Naive B cell (primary cell): ENCODE data around the gene PITX1. TPM values are rescaled to one million over a fixed set of nuclear protein-coding genes. Genes with fewer than 3 reads are reported as not detected.

Experiments used
- ATAC-seq, 2 donors: fragments of 150-1000 bp; cut with Tn5 transposase; 2 replicates each; pipeline ENCODE4 v1.10.0; 2021; ENCODE audit warnings: low read depth in 2 of 2, mild to moderate bottlenecking in 2 of 2, moderate library complexity in 2 of 2
- DNase-seq: peaks from one replicate; pipeline ENCODE4 v3.0.0; 2022
- H3K27ac Mint-ChIP-seq, 6 donors: one replicate each; pipeline ENCODE4 v1.8.0; 2020 to 2022; ENCODE audit warnings: mild to moderate bottlenecking in 6 of 6, mixed read lengths in 6 of 6, moderate library complexity in 5 of 6, inconsistent platforms in 2 of 6
- H3K27me3 Mint-ChIP-seq, 3 donors: one replicate each; pipeline ENCODE4 v1.8.0; 2021 to 2022; ENCODE audit warnings: mixed read lengths in 3 of 3, mild to moderate bottlenecking in 1 of 3
- H3K36me3 Mint-ChIP-seq, 2 donors: one replicate each; pipeline ENCODE4 v1.8.0; 2020 to 2022; ENCODE audit warnings: mixed read lengths in 2 of 2, inconsistent platforms in 1 of 2, mild to moderate bottlenecking in 1 of 2
- H3K4me1 Mint-ChIP-seq, 3 donors: one replicate each; pipeline ENCODE4 v1.8.0; 2020 to 2022; ENCODE audit warnings: mixed read lengths in 3 of 3, inconsistent platforms in 1 of 3, mild to moderate bottlenecking in 1 of 3, moderate library complexity in 1 of 3
- H3K4me3 Mint-ChIP-seq, 8 donors: one replicate each; pipeline ENCODE4 v1.8.0; 2020 to 2022; ENCODE audit warnings: mild to moderate bottlenecking in 8 of 8, mixed read lengths in 8 of 8, moderate library complexity in 8 of 8, inconsistent platforms in 2 of 8
- H3K9me3 Mint-ChIP-seq, 7 donors: one replicate each; pipeline ENCODE4 v1.8.0; 2020 to 2022; ENCODE audit warnings: mixed read lengths in 7 of 7, mild to moderate bottlenecking in 5 of 7, inconsistent platforms in 2 of 7, moderate library complexity in 1 of 7
- polyA plus RNA-seq, 6 donors: library from polyadenylated mRNA; unstranded; fragments of 300-500 nt; fragmentation: Illumina TruSeq; gene quantifications; one replicate each; pipeline ENCODE4 v1.2.3, GENCODE V29; 2021; ENCODE audit warnings: low read depth in 6 of 6

Gene PITX1
- polyA plus RNA-seq, 6 donors from 2014 or later = not detected

DNA sequence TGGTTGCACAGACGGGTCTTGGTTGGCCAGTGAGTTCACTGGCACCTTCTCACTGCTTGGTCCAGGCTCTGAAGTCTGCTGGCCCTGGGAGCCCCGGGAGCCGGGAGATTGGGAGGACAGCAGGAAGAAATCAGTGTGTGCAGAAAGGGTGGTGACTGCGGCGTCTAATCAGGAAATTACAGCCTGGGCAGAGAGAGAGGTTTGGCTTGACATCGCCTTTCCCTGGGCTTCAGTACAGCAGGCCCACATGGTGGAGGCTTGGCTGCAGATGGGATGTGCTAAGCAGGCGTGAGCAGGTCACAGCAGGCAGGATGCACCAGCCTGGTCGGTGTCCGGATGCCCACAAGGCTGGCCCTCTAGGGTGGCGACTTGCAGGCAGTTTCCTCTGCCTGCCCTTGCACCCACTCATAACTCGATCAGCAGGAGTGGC lies 17.2 kb downstream of the PITX1 start:
- ATAC-seq (no peak), DNase-seq (no peak)
- H3K27ac Mint-ChIP-seq = peak overlapping the region in 1 of 6 donors; percentile 53
- H3K36me3 Mint-ChIP-seq = no peaks in the 10 kb centered on the region
- peaks cover 4 to 34% (median 5%) of the 10 kb centered on the region in 3 donors for H3K27me3 Mint-ChIP-seq
- no peaks in the 10 kb centered on the region for H3K4me1 Mint-ChIP-seq
- H3K9me3 Mint-ChIP-seq = no peaks in the 10 kb centered on the region
- no peak overlapping the region for H3K4me3 Mint-ChIP-seq

- ATAC-seq = no peak
- no peak for DNase-seq
- H3K9me3 Mint-ChIP-seq = no peaks in the 10 kb centered on the region
- H3K36me3 Mint-ChIP-seq = no peaks in the 10 kb centered on the region
- no peak overlapping the region for H3K4me3 Mint-ChIP-seq
- no peak overlapping the region for H3K27ac Mint-ChIP-seq
- H3K4me1 Mint-ChIP-seq = no peaks in the 10 kb centered on the region
- H3K27me3 Mint-ChIP-seq = peaks cover 4 to 34% (median 5%) of the 10 kb centered on the region in 3 donors
These were observed 18.1 kb downstream of the PITX1 start for GRCh38 chr5:135015942-135016341.

GRCh38 chr5:135013947-135014570 lies 20.0 kb downstream of the PITX1 start:
- Mint-ChIP-seq H3K9me3 (peaks cover 0 to 2% (median 0%) of the 10 kb centered on the region in 7 donors), H3K27ac (peak overlapping the region in 1 of 6 donors; percentile 3), H3K36me3 (no peaks in the 10 kb centered on the region), H3K27me3 (peaks cover 4 to 26% (median 5%) of the 10 kb centered on the region in 3 donors), H3K4me3 (no peak overlapping the region), H3K4me1 (no peaks in the 10 kb centered on the region)
- no peak for ATAC-seq
- DNase-seq = no peak

DNA sequence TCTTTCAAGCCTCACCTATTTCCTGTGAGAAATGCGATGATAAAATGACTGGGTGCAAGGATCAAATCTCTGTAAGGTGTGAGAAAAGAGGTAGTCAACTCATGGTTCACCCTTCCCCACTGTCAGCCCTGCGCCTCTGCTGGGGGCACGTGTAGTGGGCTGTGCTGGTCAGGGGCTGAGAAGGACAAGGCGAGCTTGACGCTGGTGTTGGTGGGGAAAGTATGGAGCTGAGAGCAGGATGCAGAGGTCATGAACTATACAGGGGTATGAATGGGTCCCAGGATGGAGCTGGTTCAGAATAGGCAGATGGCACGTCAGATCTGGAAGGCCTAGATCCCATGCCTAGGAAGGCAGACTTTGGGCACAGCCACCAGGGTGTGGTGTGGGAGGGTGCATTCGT lies 20.6 kb downstream of the PITX1 start:
- Mint-ChIP-seq H3K9me3 (peaks cover 0 to 2% (median 0%) of the 10 kb centered on the region in 7 donors), H3K4me3 (no peak overlapping the region), H3K27ac (peak overlapping the region in 2 of 6 donors; percentile 3), H3K27me3 (peaks cover 0 to 21% (median 5%) of the 10 kb centered on the region in 3 donors), H3K4me1 (no peaks in the 10 kb centered on the region), H3K36me3 (no peaks in the 10 kb centered on the region)
- DNase-seq (no peak), ATAC-seq (no peak)

- ATAC-seq (no peak), DNase-seq (no peak)
- Mint-ChIP-seq H3K27me3 (peaks cover 0 to 18% (median under 1%) of the 10 kb centered on the region in 3 donors), H3K4me1 (no peaks in the 10 kb centered on the region), H3K4me3 (no peak overlapping the region), H3K36me3 (no peaks in the 10 kb centered on the region), H3K27ac (peak overlapping the region in 1 of 6 donors; percentile 40), H3K9me3 (peaks cover 0 to 2% (median 0%) of the 10 kb centered on the region in 7 donors)
These were observed 21.1 kb downstream of the PITX1 start for GRCh38 chr5:135012951-135013391.

GRCh38 chr5:135012033-135012588 lies 21.9 kb downstream of the PITX1 start:
- Mint-ChIP-seq H3K9me3 (peaks cover 0 to 2% (median 0%) of the 10 kb centered on the region in 7 donors), H3K4me3 (no peak overlapping the region), H3K4me1 (no peaks in the 10 kb centered on the region), H3K36me3 (no peaks in the 10 kb centered on the region), H3K27ac (no peak overlapping the region), H3K27me3 (peaks cover 0 to 18% (median 0%) of the 10 kb centered on the region in 3 donors)
- ATAC-seq (no peak), DNase-seq (no peak)

DNA sequence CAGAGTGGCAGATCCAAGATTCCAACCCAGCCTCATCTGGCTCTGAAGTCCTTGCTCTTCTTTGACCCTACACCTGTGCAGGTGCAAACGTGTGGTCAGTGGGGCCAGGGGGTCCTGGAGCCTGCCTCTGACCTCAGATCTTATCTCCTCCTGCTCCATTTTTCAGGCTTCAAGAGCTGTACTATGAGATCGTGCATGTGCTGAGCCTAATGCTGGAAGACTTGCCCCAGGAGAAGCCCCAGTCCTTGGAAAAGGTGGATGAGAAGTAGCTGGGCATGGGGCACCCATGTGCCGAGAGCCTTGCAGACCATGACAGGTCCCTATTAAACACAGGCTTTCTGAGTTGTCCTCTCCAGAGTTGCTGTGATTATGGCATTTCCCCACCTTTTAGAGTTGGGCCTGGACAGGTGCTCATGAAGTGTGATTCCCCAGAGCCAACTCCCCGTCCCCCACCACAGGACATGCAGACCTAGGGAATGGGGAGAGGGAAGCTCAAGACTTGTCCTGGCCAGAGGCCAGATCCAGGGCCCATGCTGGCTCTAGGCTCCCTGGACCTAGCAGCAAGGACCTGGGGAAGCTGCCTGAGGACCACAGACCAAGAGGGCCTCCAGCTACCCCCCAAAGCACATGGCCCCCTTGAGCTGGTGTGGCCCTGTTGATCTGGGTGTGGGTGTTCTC lies 22.5 kb downstream of the PITX1 start:
- Mint-ChIP-seq H3K27me3 (peaks cover 0 to 18% (median 0%) of the 10 kb centered on the region in 3 donors), H3K9me3 (peaks cover 0 to 2% (median 0%) of the 10 kb centered on the region in 7 donors), H3K27ac (no peak overlapping the region), H3K36me3 (no peaks in the 10 kb centered on the region), H3K4me3 (no peak overlapping the region), H3K4me1 (no peaks in the 10 kb centered on the region)
- DNase-seq (no peak), ATAC-seq (no peak)

GRCh38 chr5:135010502-135011354 lies 23.3 kb downstream of the PITX1 start:
- H3K4me1 Mint-ChIP-seq = no peaks in the 10 kb centered on the region
- H3K27ac Mint-ChIP-seq = peak overlapping the region in 1 of 6 donors; percentile 17
- H3K4me3 Mint-ChIP-seq = no peak overlapping the region
- no peak for DNase-seq
- H3K36me3 Mint-ChIP-seq = no peaks in the 10 kb centered on the region
- peaks cover 0 to 2% (median 0%) of the 10 kb centered on the region in 7 donors for H3K9me3 Mint-ChIP-seq
- no peak for ATAC-seq
- peaks cover 0 to 18% (median 0%) of the 10 kb centered on the region in 3 donors for H3K27me3 Mint-ChIP-seq

DNA sequence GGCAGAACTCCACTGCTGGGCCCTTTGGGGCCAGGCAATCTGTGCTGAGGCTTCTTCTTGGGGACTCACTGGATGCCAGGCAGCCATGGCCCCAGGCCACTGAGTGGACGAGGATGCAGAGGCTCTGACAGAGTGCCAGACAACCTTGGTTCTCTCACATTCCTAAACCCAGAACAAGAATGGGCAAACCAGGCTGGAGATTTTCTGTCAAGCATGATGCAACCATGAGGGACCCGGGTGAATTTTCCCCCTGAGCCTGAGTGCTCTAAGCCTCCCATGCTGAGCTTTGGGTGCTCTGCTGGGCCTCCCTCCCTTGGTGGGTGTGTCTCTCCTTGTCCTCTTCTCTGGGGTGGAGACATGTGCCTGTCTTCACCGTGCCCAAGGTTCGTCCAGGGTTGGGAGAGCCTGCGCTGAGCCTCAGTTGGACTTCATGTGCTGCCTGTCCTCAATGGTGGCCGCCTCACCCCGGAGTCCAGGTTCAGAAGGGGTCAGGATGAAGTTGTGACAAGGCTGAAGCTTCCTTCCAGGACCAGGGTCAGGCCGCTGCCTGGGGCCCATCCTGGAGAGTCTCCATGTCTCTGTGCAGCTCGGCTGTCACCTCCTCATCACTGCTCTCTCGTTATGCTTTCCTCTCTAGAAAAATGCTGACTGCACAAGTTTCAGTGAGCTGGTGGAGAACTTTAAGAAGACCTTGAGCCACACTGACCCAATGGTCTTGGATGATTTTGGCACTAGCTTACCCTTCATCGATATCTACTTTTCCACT lies 24.1 kb downstream of the PITX1 start:
- Mint-ChIP-seq H3K4me1 (no peaks in the 10 kb centered on the region), H3K4me3 (no peak overlapping the region), H3K36me3 (no peaks in the 10 kb centered on the region), H3K27me3 (peaks cover 0 to 18% (median 0%) of the 10 kb centered on the region in 3 donors), H3K27ac (peak overlapping the region in 1 of 6 donors; percentile 92), H3K9me3 (peaks cover 0 to 2% (median 0%) of the 10 kb centered on the region in 7 donors)
- DNase-seq = no peak
- ATAC-seq = no peak

GRCh38 chr5:135008981-135009735 lies 24.9 kb downstream of the PITX1 start:
- peak overlapping the region in 1 of 6 donors; percentile 92 for H3K27ac Mint-ChIP-seq

GRCh38 chr5:135008556-135008955 lies 25.5 kb downstream of the PITX1 start:
- Mint-ChIP-seq H3K4me1 (peaks cover 0 to 6% (median 0%) of the 10 kb centered on the region in 3 donors), H3K4me3 (no peak overlapping the region), H3K9me3 (peaks cover 0 to 2% (median 0%) of the 10 kb centered on the region in 7 donors), H3K27me3 (peaks cover 0 to 22% (median 6%) of the 10 kb centered on the region in 3 donors), H3K36me3 (no peaks in the 10 kb centered on the region), H3K27ac (no peak overlapping the region)
- DNase-seq = no peak
- ATAC-seq = no peak

More at GRCh38 chr5:135008981-135009735, 24.9 kb downstream of the PITX1 start:
- DNase-seq (no peak), ATAC-seq (no peak)
- peaks cover 0 to 2% (median 0%) of the 10 kb centered on the region in 7 donors for H3K9me3 Mint-ChIP-seq
- peaks cover 0 to 25% (median 6%) of the 10 kb centered on the region in 3 donors for H3K27me3 Mint-ChIP-seq
- no peaks in the 10 kb centered on the region for H3K36me3 Mint-ChIP-seq
- no peak overlapping the region for H3K4me3 Mint-ChIP-seq
- H3K4me1 Mint-ChIP-seq = peaks cover 0 to 5% (median 0%) of the 10 kb centered on the region in 3 donors
